ENCODE results near the gene MAN2B1. TPM values are rescaled to one million over a fixed set of nuclear protein-coding genes. Genes with fewer than 3 reads are reported as not detected.

Gene MAN2B1
- total and polyA plus RNA-seq, 2 of the 13 experiments (the other 11 are each of a cell fraction or from before 2014, with no cell fraction given), result 23.6 to 23.8 TPM

DNA sequence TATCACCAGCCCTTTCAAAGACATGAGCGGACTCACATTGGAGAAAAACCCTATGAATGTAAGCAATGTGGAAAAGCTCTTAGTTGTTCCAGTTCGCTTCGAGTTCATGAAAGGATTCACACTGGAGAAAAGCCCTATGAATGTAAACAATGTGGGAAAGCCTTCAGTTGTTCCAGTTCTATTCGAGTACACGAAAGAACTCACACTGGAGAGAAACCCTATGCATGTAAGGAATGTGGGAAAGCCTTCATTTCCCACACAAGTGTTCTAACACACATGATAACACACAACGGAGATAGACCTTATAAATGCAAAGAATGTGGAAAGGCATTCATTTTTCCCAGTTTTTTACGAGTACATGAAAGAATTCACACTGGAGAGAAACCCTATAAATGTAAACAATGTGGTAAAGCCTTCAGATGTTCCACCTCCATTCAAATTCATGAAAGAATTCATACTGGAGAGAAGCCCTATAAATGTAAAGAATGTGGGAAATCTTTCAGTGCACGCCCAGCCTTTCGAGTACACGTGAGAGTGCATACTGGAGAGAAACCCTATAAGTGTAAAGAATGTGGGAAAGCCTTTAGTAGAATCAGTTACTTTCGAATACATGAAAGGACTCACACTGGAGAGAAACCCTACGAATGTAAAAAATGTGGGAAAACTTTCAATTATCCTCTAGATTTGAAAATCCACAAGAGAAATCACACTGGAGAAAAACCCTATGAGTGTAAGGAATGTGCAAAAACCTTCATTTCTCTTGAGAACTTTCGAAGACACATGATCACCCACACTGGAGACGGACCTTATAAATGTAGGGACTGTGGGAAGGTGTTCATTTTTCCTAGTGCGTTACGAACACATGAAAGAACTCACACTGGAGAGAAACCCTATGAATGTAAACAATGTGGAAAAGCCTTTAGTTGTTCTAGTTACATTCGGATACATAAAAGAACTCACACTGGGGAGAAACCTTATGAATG, 38.2 kb downstream of the MAN2B1 start:
- FAIRE-seq (no peak), DNase-seq (ENCODE audit: low spot score) (no peak), ATAC-seq (no peak)
- Histone ChIP-seq H3K9ac (ENCODE audit: insufficient read depth, low read depth, low read length) (no peak overlapping the region), H3K27ac (ENCODE audit: extremely low read length, insufficient read depth, low read length) (no peak overlapping the region), H3K9me3 (ENCODE audit: low read length) (no peaks in the 10 kb centered on the region), H3K4me3 (replicated peaks in 1 of 3; ENCODE audit: insufficient read depth in 1 of 3, low read depth in 2 of 3, low read length in 3 of 3) (no peak overlapping the region), H3K4me1 (ENCODE audit: insufficient read depth, low read length) (no peaks in the 10 kb centered on the region), H3K4me2 (ENCODE audit: low read depth, low read length) (no peak overlapping the region), H4K20me1 (ENCODE audit: insufficient read depth, low read length) (no peaks in the 10 kb centered on the region), H3K79me2 (ENCODE audit: insufficient read depth, low read length) (no peaks in the 10 kb centered on the region), H2AFZ (ENCODE audit: low read length) (no peak overlapping the region), H3K27me3 (ENCODE audit: control insufficient read depth in 1 of 2, insufficient read depth in 2 of 2, low read length in 2 of 2) (no peaks in the 10 kb centered on the region), H3K36me3 (replicated peaks in 1 of 2; ENCODE audit: control insufficient read depth in 1 of 2, insufficient read depth in 2 of 2, low read length in 2 of 2) (peaks cover 7 to 37% of the 10 kb centered on the region in 2 experiments; a peak in 4 of 5 replicates)
- no TSS peak for BruUV-seq (replicated peaks)
- ChIA-PET CTCF (ENCODE audit: low intra/inter-chr PET ratio, low total read pairs) (no interaction called here), POLR2A (interaction anchor here (0.9 kb wide), 1 partner anchor 18 kb away, joined by 3 read pairs; the partner anchor contains the start of genes ZNF490 and ZNF791)
- intact Hi-C loops (cut with micrococcal nuclease; ENCODE audit: unreplicated experiment), result no loop called here
- 91% methylated on average over 17 of the region's 17 CpGs for WGBS (ENCODE audit: low lambda C conversion rate)
- in situ Hi-C loops (cut with HindIII; ENCODE audit: extremely low pct_ligation_motif_present, low pct_unique_long_range_greater_than_20kb), result no loop called here
- TF ChIP-seq, protein P1, sequence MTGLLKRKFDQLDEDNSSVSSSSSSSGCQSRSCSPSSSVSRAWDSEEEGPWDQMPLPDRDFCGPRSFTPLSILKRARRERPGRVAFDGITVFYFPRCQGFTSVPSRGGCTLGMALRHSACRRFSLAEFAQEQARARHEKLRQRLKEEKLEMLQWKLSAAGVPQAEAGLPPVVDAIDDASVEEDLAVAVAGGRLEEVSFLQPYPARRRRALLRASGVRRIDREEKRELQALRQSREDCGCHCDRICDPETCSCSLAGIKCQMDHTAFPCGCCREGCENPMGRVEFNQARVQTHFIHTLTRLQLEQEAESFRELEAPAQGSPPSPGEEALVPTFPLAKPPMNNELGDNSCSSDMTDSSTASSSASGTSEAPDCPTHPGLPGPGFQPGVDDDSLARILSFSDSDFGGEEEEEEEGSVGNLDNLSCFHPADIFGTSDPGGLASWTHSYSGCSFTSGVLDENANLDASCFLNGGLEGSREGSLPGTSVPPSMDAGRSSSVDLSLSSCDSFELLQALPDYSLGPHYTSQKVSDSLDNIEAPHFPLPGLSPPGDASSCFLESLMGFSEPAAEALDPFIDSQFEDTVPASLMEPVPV (CRISPR knock-in tag; IDR thresholded peaks at IDR 0.05), result no peak
- no peak for TF ChIP-seq RORA (CRISPR knock-in tag; IDR thresholded peaks at IDR 0.05)
- TF ChIP-seq, protein P2, sequence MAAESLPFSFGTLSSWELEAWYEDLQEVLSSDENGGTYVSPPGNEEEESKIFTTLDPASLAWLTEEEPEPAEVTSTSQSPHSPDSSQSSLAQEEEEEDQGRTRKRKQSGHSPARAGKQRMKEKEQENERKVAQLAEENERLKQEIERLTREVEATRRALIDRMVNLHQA (CRISPR knock-in tag; IDR thresholded peaks at IDR 0.05), result no peak
- TF ChIP-seq, protein P3, sequence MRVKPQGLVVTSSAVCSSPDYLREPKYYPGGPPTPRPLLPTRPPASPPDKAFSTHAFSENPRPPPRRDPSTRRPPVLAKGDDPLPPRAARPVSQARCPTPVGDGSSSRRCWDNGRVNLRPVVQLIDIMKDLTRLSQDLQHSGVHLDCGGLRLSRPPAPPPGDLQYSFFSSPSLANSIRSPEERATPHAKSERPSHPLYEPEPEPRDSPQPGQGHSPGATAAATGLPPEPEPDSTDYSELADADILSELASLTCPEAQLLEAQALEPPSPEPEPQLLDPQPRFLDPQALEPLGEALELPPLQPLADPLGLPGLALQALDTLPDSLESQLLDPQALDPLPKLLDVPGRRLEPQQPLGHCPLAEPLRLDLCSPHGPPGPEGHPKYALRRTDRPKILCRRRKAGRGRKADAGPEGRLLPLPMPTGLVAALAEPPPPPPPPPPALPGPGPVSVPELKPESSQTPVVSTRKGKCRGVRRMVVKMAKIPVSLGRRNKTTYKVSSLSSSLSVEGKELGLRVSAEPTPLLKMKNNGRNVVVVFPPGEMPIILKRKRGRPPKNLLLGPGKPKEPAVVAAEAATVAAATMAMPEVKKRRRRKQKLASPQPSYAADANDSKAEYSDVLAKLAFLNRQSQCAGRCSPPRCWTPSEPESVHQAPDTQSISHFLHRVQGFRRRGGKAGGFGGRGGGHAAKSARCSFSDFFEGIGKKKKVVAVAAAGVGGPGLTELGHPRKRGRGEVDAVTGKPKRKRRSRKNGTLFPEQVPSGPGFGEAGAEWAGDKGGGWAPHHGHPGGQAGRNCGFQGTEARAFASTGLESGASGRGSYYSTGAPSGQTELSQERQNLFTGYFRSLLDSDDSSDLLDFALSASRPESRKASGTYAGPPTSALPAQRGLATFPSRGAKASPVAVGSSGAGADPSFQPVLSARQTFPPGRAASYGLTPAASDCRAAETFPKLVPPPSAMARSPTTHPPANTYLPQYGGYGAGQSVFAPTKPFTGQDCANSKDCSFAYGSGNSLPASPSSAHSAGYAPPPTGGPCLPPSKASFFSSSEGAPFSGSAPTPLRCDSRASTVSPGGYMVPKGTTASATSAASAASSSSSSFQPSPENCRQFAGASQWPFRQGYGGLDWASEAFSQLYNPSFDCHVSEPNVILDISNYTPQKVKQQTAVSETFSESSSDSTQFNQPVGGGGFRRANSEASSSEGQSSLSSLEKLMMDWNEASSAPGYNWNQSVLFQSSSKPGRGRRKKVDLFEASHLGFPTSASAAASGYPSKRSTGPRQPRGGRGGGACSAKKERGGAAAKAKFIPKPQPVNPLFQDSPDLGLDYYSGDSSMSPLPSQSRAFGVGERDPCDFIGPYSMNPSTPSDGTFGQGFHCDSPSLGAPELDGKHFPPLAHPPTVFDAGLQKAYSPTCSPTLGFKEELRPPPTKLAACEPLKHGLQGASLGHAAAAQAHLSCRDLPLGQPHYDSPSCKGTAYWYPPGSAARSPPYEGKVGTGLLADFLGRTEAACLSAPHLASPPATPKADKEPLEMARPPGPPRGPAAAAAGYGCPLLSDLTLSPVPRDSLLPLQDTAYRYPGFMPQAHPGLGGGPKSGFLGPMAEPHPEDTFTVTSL (CRISPR knock-in tag; IDR thresholded peaks at IDR 0.05; ENCODE audit: borderline replicate concordance), result no peak
- TF ChIP-seq RFX1 (IDR thresholded peaks at IDR 0.05), result no peak
- TF ChIP-seq MEIS2 (CRISPR knock-in tag; IDR thresholded peaks at IDR 0.05), result no peak
- TF ChIP-seq ZNF883 (CRISPR knock-in tag; IDR thresholded peaks at IDR 0.05; ENCODE audit: not compliant biosample characterization), result no peak
- TF ChIP-seq EZH2 (conservative IDR thresholded peaks at IDR 0.05; ENCODE audit: low read depth, low read length), result no peak
- TF ChIP-seq, protein P4, sequence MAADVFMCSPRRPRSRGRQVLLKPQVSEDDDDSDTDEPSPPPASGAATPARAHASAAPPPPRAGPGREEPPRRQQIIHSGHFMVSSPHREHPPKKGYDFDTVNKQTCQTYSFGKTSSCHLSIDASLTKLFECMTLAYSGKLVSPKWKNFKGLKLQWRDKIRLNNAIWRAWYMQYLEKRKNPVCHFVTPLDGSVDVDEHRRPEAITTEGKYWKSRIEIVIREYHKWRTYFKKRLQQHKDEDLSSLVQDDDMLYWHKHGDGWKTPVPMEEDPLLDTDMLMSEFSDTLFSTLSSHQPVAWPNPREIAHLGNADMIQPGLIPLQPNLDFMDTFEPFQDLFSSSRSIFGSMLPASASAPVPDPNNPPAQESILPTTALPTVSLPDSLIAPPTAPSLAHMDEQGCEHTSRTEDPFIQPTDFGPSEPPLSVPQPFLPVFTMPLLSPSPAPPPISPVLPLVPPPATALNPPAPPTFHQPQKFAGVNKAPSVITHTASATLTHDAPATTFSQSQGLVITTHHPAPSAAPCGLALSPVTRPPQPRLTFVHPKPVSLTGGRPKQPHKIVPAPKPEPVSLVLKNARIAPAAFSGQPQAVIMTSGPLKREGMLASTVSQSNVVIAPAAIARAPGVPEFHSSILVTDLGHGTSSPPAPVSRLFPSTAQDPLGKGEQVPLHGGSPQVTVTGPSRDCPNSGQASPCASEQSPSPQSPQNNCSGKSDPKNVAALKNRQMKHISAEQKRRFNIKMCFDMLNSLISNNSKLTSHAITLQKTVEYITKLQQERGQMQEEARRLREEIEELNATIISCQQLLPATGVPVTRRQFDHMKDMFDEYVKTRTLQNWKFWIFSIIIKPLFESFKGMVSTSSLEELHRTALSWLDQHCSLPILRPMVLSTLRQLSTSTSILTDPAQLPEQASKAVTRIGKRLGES (CRISPR knock-in tag; IDR thresholded peaks at IDR 0.05; ENCODE audit: borderline replicate concordance), result no peak
- no peak for TF ChIP-seq ATF7 (IDR thresholded peaks at IDR 0.05)
- TF ChIP-seq ATF7 (CRISPR knock-in tag; IDR thresholded peaks at IDR 0.05), result no peak
- TF ChIP-seq MEIS1 (CRISPR knock-in tag; IDR thresholded peaks at IDR 0.05; ENCODE audit: borderline replicate concordance), result no peak

Measured in HepG2 (cell line).